NCI-H2081 (cell line): Measurements from ENCODE around the gene PPARA.

Experiments used
- DNase-seq, 2 experiments: peaks; one replicate each; lab custom pipeline; 2025; lab: John Stamatoyannopoulos, UW

PPARA gene

DNA sequence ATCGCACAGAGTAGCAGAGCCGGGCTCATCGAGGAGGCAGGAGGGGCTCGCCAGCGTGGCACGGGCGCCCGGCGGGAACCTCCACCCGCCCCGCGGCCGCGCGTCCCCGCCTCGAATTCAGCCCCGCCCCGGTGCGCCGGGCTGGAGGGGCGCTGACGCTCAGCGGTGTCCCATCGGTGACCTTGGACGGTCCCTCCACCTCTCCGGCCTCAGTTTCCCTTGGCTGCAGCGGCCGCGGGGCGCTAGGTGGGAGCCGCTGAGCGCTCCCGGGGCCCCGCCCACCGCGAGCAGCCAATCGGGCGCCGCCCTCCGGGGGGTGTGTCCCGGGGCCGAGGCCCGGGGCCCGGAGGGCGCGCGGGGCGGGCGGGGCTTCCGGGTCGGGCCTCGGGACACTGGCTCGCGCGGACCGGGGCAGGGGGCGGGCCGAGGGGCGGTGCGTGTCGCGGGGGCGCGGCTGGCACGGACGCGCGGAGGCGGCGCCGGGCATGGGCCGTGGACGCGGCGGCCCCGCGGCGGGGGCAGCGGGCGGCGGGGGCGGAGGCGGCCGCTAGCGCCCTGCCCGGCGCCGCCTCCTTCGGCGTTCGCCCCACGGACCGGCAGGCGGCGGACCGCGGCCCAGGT is at the start of gene PPARA:
PPARA (plus strand) TSS at position 493 of the 621 bp plus-strand sequence. CDS start 47,858 bp downstream, outside the sequence.
- DNase-seq = peak; percentile 38 to 42

DNA sequence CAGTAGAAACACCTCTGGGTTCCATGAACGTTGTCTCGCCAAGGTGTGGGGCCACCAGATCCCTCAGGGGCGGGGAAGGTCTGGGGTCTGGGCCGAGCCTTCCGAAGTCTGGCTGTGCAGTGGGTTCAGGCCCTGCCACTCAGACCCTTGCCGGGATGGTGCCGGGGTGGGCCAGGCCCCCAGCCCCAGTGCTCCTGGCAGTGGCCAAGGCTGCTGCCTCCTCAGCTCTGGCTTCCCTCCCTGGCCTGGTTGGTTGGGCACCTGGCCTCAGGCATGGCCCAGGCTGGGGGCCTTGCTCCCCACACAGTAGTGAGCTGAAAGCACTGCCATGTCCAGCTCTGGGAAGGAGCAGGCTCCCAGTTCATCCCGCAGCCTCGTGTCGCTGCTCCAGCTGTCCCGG is 48.2 kb upstream of the PPARA start:
- no peak for DNase-seq

DNA sequence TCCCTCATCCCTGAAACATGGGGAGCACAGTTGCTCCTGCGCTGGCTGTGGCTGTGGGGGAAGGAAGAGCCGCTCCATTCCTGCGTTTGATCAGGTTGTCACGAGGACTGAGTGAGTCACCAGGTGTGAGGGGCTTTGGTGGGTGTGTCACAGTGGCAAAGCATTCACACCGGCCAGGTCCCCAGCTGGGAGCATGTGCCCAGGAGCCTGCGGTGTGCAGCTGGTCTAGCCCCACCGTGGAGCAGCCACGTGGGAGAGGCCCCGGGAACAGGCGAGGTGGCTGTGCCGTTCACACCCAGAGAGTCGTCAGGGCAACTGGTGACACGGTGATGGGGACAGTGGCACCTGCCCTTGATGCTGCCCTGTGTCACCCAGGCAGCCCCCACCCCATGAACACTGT is 47.6 kb upstream of the PPARA start:
- DNase-seq = peak in 1 of 2 experiments; percentile 58

DNA sequence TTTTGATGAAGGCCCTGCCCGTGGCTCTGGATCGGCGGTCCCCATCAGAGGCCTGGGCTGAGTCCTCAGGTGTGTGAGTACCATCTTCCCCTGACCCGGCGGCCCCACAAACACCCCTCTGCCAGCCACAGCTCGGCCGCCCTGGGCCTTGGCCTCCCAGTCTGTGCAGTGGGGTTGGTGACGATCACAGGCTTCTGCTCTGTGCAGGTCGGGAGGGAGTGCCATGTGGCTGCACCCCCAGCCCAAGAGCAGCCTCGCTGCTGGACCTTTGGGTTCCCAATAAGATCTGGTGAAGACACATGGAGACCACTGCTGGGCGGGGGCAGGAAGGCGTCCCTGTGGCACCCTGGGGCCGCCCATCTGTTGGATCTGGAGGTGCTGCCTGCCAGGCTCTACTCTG is 47.1 kb upstream of the PPARA start:
- DNase-seq = no peak

DNA sequence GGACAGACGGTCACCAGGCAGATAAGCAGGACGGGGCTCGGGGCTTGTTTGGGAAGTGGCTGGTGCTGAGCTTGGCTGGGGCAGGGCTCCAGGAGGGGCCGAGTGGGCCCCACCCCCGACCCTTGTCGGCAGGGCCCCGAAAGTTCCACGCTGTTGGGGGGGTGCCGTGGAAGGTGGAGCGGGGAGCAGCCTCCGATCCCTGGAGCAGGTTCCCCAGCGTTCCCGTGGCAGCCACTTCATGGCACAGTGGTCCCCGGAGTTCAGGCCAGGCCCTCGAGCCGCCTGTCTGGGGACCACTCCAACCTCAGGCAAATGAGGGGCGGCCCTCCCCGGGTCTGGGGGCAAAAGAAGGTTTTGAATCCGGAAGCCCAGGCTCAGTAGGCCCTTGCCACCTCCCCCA is 46.7 kb upstream of the PPARA start:
- DNase-seq = no peak

DNA sequence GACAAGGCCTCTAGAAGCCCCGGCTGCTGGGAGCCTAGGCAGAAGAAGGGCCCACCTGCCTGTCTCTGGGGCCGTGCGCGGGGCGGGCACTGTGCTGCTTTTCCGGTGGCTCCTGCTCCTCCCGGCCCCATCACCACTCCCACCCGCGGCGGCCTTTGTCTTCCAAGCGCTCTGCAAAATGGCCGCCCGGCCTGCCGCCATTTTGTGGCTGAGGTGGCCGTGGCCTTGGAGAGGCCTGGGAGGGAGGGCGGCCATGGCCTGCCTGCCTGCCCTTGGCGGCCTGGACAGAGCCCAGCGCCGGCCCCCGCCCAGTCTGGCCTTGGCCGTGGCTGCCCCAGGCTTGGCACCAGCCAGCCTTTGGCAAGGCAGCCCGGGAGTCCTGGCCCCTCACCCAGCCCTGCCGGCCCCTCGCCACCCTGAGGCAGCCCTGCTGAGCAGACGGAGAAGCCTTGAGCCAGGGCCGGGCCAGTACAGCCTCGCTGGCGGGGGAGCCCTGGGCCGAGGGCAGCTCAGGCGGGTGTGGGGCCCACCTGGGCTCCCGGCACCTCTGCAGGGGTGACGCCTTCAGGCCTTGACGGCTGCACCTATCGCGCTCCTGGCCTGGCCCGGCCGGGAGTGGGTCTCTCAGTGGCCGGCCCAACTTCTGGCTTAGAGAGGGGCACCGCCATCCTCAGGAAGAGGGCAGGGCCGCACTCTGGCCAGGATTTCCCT is 46.0 kb upstream of the PPARA start:
- DNase-seq = no peak

DNA sequence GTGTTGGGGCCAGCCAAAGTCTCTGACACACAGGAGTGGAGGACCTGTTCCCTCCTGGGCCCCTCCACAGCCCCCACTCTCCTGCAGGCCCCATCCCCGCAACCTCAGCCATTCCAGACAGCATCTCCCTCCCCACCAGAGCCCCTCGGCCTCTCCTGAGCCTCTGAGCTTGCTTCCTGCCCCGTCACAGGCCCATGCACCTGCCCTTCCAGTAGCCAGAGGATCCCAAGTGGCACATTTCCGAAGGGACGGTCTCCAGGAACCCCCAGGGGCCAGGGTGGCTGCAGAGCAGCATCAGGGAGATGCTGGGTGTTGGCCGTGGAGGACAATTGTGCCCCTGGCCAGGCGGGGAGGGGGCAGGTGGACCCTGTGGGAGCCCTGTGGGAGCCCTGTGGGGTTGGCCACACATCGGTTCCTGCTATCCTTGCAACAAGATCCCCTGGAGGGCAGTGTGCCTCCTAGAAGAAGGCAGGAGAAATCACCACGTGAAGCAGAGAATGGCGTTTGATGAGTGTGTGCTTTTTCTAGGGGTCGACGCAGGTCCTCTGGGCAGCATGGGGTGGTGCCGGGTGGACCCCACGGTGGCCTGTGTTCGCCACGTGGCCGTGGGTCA is 45.3 kb upstream of the PPARA start:
- DNase-seq = no peak

DNA sequence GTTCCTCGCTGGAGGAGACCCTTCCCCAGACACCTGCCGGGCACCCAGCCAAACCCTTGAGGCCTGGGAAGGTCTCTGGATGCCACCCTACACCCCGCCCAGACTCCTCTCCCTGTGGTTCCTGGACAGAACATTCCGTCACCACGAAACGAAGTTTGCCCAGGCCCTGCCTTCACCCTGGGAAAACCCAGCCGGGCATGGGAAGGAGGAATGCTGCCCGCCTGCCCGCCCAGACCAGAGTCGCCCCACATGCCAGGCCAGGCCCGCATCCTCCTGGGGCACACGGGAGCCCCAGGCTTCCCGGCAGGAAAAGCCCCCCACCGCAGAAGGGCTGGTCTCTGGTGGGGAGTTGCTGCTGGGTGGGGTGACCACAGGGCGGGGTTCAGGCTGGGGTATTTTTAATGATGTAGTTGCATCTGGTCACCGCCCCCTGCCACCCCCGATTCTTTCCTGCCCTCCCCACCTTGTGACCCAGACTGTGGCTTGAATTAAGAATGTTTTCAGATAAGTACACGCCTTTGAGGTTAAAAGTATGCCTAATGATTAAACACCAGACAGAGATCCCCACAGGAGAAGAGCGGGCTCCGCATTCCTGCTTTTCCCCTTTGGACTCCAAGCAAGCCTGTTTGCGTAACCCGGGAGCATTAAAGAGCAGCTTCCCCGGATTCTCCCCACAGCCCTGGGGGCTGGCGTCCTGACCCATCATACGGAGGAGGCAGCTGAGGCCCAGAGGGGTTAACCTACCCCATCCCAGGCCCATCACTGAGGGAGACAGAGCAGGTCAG is 44.6 kb upstream of the PPARA start:
- DNase-seq = no peak

DNA sequence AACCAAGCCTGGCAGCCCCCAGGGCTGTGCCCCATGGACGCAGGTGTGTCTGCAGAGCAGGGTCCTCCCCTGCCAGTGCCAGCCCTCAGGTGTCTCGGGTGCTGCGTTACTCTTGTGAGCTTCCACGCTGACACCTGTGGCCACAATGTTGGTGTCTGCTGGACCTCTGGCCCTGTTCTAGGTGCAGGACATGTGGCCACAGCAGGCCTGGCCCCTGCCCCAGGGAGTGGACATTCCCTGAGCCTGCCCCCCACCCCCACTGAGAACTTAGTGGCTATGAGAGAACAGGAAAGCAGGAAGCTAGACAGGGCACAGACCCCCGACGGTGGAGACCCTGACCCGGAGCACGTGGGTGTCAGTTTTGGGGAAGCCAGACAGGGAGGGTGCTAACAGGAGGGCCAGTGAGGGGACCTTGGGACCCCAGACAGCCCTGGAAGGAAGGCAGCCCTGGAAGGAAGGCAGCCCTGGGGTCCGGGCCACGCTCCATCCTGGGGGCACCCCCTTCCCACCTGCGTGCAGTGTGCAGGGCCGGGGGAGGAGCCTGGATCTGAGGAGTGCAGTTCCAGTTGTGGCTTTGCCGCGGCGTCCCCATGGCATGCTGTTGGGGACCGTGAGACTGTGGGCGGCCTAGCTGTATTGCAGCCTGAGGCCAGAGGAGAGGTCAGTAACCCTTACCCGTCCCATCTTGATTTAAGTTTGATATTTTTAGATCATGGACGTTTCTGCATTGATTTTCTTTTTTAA is 43.9 kb upstream of the PPARA start:
- no peak for DNase-seq

DNA sequence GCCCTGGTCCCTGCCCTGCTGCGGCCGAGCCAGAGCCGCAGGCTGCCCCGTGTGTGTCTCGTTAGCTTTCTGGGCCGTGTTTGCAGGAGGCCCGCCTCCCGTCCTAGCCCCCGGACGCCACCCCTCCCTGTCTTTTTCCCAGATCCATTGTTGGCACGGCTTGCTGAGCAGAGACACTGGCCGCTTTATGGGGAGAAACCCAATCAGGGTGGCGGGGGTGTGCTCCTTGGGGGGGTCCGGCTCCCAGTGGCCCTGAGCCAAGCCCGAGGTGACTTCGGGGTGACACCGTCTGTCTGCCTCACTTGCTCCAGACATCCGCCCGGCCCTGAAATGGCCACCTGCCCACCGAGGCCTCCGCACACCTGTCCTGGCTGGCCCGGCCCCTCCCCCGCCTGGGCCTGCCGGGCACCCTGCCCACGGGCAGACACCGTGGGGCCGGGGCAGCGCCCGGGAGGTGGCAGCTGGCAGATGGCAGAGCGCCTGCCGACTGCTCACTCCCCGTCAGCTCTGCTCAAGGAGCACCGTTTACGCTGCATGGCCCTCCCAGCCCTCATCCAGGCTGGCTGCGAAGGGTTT is 43.1 kb upstream of the PPARA start:
- DNase-seq = peak; percentile 83 to 90

DNA sequence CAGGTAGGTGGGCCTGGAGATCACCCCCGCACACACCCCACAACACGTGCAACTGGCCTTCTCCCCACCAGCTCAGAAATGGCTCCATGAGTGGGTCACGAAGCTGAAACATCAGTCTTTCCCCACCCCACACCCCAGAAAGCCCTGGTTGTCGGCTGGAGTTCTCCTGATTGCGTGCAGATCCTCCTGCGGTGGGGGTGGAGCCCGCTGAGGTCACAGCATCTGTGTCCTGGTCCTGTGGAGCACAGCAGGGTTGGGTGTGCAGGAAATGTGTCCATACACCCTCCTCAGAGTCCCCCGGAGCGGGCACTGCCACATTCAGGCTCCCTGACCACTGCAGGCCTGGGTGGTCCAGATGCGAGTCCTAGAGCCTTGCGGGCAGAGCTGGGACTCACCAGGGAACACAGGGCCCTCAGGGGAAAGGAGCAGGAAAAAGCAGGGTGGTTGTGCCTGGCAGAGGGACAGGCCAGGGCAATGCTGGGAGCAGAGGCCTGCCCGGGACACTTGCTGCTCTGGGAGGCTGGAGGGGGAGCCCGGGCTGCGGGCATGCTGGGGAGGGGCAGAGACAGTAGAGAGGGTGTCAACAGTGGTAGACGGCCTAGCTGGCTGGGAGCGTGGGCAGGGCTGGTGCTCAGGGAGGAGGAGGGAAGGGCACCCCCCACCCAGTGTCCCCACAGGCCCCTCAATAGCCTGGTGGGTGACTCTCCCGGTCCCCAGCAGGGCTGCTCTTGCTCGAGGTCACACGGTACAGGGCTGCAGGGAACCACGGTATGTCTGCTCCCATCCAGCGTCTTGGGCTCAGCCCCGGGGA is 42.4 kb upstream of the PPARA start:
- no peak for DNase-seq

DNA sequence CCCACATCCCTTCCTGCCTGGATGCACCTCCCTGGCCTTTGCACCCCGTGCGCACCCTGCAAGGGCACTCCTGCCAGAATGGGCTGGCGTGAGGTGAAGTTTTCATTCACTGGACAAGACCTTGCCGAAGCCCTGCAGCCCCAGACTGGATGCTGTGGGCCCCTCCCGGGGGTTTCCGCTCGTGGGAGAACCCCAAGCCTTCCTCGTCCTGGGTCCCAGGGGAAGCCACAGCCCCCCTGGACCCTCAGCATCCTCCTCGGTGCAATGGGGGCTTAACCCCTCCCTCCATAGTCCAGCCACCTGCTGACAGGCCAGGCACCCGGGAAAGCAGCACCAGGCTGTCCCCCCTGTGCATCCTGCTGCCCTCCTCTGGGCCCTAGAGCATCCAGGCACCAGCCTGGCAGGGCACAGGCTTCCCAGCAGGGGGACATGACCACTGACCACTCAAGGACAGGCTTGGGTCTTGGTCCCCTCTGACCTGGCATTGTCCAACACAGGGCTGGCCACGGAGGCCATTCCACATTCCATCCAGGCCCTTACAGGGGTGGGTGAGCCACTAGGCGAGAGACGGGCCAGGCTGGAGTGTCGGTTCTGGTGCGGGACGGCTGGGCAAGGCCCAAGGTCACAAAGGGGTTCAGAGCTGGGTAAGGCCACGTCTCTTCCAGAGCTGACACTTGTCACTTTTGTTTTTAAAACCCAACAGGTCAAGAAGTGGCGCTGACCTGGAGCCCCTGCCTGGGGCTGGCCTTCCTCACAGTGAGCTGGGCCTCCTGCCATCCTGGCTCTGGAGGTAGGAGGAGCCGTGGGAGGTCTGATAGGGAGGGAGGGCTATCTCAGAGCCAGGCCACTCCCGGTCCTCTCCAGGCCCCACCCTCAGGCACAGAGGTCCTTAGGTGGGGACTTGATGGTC is 41.5 kb upstream of the PPARA start:
- DNase-seq = peak in 1 of 2 experiments; percentile 27

DNA sequence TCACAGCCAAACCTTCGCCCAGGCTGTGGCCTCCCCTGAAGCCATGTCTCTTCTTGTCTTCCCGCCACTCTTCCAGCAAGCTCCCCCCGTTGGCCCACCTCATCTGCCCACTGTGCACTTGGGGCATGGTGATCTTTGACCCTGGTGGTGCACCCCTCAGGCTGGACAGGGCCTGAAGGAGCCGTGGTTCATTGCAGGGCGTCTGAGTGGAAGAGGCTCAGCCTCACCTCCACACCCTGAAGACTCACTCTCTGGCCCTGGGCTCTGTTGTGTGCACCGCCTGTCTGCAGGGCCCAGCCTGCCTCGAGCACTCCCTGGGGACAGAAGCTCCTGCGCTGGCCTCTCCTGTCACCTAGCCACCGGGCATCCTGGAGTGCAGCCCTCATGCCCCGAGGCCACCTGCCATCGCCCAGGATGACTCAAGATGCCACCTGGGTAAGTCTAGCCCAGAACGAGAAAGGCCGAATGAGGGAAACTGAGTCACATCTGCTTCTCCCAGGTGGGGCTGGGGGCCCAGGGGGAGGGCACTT is 40.8 kb upstream of the PPARA start:
- no peak for DNase-seq

DNA sequence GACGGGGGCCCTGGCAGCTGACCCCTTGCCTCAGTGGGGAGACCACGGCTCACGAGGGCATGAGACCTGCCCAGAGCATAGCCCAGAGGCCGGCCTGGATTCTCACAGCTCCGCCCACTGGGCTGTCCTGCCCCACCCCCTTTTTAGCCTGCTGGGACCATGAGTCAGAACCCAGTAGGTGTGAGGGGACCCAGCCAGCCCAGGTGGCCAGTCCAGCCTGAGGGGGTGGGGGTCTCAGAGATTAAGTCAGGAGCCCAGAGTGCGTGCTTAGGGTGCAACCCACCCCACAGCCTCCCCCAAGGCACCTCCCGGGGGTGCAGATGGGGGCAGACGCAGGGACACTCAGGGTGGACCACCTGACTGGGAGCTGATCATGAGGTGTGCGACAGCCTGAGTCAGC is 40.1 kb upstream of the PPARA start:
- no peak for DNase-seq

DNA sequence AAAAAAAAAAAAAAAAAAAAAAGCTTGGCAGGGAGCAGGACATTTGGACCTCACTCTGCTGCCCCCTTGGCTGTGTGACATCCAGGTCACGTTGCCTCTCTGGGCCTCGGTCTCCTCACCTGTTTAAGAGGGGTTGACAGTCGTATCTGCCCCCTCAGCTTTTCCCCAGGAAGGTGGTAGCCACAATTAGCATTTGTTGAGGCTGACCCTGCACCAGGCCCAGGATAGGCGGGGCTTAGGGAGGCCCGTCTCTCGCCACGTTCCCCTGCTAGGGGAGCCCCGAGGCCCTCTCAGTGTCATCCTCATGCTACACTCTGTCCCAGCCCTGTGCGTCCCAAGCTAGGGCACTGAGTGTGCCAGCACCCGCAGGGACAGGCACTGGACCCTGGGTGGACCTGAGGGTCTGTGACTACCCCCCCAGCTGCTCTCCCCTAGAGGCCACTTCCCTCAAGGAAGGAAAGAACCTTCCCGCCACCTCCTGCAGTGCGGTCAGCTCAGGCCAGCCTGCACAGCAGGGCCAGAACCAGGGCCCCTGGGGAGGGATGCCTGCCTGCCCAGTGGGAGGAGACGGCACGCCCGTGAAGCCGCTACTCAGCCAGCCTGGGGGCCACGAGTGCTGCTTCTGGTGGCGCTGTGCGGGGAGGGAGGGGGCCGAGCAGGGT is 38.5 kb upstream of the PPARA start:
- no peak for DNase-seq

DNA sequence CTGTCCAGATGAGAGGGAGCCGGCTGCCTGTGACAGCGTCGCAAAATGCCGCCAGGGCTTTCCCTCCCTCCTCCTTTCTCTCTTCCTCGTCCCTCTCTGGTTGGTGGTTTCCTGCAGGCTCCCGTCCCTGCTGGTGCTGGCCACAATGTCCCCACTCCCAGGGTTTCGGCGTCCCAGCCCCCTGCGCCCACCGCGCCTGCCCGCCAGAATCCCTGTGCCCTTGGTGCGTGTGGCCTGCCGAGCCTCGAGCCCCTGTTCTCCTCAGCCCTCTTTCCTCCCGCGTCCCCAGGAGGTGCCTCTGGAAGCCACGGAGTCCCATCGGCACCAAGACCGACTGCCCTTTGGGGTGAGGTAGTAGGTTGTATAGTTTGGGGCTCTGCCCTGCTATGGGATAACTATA is 37.9 kb upstream of the PPARA start:
- DNase-seq = no peak

DNA sequence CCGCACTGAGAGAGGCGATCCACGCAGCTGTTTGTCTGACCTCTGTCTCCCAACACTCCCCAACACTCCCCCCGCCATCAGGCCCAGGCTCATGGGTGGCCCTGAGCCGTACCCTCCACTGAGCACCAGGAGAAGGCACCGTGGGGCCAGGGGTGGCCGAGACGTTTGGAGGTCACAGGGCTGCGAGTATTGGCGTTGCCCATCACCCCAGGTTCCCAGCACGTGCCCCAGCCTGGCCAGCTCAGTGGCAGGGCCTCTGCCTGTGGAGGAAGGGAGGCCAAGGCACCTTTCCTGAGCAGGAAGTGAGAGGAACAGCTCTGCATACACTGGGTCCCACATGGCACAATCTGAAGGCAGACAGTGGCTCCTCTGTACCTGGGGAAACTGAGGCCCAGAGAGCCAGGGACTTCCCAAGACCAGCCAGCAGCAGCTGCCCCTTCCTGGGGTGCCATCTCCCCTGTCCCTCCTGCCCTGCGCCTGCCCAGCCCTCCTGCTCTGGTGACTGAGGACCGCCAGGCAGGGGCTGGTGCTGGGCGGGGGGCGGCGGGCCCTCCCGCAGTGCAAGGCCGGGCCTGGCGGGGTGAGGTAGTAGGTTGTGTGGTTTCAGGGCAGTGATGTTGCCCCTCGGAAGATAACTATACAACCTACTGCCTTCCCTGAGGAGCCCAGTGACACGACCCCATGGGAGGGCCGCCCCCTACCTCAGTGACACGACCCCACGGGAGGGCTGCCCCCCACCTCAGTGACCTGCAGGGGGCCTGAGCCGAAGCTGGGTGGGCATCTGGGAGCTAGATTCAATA is 37.0 kb upstream of the PPARA start:
- no peak for DNase-seq
